HG02870 (cell line): ENCODE results near the gene CEP57L1.
"Not testable (repeated sequence)": the region's sequence is repeated elsewhere in the genome, so short reads cannot be mapped to it uniquely, and the experiment has no call there.

Experiments
- ATAC-seq: cut with Tn5 transposase; IDR thresholded peaks from one replicate; pipeline ENCODE4 v1.9.1; 2021; ENCODE audit warnings: mild to moderate bottlenecking, moderate library complexity; ENCODE audit not compliant: unreplicated experiment

CEP57L1 gene

GRCh38 chr6:109166673-109167072 lies 71.4 kb downstream of the CEP57L1 start:
- ATAC-seq = no peak

DNA sequence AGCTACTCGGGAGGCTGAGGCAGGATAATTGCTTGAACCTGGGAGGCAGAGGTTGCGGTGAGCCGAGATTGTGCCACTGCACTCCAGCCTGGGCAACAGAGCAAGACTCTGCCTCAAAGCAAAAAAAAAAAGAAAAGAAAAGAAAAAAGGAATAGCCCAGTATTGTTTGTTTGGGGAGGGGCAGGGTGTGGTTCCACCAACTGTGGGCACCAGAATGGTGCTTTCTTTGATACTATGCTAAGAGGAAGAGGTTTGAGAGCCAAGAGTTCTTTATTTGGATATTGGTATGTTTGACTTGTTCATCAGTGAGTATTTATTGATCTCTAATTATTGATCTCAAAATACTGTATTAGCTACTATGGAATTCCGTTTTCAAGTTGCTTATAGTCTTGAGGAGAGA lies 72.3 kb downstream of the CEP57L1 start:
- no peak for ATAC-seq

DNA sequence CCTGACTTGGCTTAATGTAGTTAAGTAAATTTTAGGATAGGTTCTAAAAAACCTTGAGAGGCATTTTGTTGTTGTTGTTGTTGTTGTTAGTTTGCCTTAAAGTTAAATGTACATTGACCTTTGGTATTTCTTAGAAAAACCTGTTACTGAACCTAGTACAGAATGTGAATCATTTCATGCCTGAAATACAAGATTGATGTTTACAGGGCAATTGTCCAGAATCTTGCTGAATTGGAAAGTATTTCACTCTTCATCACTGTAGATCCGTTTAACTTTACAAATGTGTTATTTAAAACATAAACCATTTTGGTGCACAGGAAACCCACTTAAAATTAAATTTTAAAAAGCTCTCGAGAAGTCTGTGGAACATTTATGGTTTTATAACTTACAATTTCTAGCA lies 75.0 kb downstream of the CEP57L1 start:
- ATAC-seq = no peak

DNA sequence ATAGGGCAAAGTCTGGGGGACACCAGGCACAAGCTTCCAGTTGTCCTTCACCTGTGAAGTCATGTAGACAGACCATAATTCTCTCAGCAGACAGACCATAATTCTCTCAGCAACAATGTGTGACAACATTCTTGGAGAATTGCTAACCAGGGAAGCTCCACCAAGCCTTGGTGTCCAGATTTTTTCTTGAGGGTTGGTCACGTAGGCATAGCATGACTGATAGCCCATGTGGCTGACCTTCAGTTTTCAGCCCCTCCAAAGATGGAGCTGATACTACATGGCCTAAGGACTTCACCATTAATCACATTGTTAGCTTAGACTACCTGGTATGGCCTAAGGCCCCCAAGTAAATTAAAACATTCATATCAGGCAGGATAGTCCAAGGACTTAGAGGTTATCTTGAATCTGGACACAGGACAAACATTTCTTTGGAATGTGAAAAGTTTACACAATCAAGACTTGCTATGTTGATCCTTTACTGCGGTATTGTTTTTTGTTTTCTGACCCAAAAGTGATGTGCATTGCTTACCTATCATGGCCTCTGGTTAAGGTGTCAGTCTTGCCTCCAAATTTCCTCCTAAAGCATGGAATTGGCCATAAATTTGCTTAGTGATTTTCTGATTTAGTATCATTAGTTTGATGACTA lies 76.9 kb downstream of the CEP57L1 start:
- ATAC-seq = no peak

DNA sequence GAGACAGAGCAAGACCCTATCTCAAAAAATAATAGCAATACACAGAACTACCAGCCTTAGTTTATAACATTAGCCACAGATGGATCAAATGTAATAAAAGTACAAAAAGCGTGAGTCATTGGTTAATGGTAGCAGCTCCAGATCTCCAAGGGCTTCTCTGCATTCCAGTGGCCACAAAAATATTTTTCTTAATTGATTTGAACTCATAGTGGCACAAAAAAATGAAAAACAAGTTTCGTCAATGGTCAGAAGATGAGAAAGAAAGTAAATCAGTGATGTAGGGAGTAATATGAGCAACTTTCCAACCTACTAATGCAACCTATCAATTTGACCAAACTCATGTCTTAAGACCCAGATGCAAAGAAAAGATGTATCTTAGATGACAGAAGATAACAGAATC lies 79.6 kb downstream of the CEP57L1 start:
- no peak for ATAC-seq

DNA sequence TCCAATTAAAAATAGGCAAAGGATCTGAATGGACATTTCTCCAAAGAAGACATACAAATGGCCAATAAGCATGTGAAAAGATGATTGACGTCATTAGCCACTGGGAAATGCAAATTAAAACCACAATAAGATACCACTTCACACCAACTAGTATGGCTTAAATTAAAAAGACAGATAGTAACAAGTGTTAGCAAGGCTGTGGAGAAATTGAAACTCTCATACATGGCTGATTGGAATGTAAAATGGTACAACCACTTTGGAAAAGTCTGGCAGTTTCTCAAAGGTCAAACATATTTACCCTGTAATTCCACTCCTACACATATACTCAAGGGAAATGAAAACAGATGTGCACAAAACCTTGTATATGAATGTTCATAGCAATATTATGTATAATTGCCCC lies 83.6 kb downstream of the CEP57L1 start:
- no peak for ATAC-seq

- ATAC-seq = no peak
Observed at GRCh38 chr6:109179507-109179906, 84.2 kb downstream of the CEP57L1 start.

- ATAC-seq = no peak
Observed at GRCh38 chr6:109182578-109182977, 87.3 kb downstream of the CEP57L1 start.

GRCh38 chr6:109183109-109183650 lies 87.9 kb downstream of the CEP57L1 start:
- ATAC-seq = no peak

- no peak for ATAC-seq
Observed at GRCh38 chr6:109184638-109185037, 89.3 kb downstream of the CEP57L1 start.

- ATAC-seq = no peak
Observed at GRCh38 chr6:109186012-109186411, 90.7 kb downstream of the CEP57L1 start.

GRCh38 chr6:109187399-109188114 lies 92.2 kb downstream of the CEP57L1 start:
- no peak for ATAC-seq

GRCh38 chr6:109188115-109188411 lies 92.8 kb downstream of the CEP57L1 start:
- no peak for ATAC-seq

DNA sequence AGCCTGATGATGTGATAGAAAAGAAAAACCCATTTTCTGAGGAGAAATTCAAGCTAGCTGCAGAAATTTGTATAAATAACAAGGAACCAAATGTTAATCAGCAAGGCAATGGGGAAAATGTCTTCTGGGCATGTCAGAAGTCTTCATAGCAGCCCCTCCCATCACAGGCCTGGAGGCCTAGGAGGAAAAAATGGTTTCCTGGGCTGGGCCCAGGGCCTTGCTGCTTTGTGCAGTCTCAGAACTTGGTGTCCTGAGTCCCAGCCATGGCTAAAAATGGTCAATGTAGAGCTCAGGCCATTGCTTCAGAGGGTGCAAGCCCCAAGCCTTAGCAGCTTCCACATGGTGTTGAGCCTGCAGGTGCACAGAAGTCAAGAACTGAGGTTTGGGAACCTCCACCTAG lies 96.1 kb downstream of the CEP57L1 start:
- not testable (repeated sequence) for ATAC-seq

DNA sequence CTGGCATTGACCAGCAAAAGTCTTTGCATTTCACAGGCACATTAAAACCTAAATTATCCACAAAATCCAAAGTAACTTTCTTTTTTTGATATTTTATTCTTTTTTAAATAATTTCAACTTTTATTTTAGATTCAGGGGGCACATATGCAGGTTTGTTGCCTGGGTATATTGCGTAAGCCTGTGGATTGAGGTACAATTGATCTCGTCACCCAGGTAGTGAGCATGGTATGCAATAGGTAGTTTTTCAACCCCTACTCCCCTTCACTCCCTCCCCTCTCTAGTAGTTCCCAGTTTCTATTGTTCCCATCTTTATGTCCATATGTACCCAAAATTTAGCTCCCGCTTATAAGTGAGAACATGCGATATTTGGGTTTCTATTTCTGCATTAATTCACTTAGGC lies 97.6 kb downstream of the CEP57L1 start:
- no peak for ATAC-seq

GRCh38 chr6:109194880-109195279 lies 99.6 kb downstream of the CEP57L1 start:
- no peak for ATAC-seq

GRCh38 chr6:109197061-109197460 lies 101.8 kb downstream of the CEP57L1 start:
- ATAC-seq = no peak

DNA sequence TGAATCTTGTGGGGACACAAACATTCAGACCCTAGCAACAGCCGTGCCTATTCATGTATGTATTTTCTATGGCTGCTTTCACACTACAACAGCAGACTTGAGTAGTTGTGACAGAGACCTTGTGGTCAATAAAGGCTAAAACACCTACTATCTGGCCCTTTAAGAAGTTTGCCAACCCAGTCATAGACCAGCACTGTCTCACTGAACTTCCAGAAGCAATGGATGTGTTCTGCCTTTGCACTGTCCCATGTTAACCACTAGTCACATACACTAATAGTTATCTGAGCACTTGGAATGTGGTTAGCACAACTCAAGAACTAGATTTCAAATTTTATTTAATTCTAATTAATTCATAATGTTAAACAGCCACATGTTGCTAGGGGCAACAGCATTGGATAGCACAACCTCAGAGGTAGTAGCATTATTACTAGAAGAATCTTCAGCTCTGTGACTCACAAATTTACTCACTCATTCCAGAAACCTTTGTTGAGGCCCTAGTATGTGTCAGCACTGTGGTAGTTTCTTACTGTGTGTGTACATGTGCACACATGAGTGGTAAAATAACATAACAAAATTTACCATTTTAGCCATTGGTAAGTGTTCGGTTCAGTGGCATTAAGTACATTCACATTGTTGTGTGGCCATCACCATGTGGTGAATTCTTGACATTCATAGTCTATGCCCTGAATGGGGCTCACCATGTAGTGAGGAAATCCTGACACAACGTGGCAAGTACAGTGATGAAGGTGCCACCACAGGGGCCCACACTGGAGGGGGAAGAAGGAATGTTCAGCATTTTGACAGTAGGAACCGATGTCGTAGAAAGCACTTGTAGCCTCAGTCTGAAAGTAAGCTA lies 107.3 kb downstream of the CEP57L1 start:
- ATAC-seq = no peak

GRCh38 chr6:109204511-109204910 lies 109.2 kb downstream of the CEP57L1 start:
- ATAC-seq = no peak

- ATAC-seq = no peak
Observed at GRCh38 chr6:109212683-109213082, 117.4 kb downstream of the CEP57L1 start.
